ENCODE data around the gene NPAS3.

Gene NPAS3

DNA sequence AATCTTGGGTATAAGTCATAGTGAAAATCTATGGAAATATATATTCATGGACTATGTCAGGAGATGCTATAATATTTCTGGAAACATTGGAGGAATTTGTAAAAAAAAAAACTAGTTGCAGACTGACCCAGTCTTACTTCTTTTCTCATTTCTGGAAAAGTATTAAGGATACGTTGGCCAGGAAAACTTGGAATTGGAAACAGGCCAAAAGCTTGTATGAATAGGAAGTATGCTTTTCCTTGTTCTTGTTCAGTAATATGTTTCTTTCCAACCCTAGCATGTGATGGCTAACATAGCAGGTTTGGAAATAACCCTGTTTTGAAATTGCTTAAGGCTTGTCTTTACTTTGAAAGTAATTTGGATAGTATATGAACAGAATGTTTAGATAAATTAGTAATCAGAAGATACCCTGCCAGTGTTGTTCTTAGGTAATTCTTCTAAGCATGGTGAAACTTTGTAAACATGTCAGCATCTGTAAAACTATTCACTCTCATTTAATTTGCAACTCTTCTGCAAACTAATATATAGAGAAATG is 316.2 kb downstream of the NPAS3 start:
- DNase-seq (ENCODE audit: low read depth in 2 of 2), result no peak

DNA sequence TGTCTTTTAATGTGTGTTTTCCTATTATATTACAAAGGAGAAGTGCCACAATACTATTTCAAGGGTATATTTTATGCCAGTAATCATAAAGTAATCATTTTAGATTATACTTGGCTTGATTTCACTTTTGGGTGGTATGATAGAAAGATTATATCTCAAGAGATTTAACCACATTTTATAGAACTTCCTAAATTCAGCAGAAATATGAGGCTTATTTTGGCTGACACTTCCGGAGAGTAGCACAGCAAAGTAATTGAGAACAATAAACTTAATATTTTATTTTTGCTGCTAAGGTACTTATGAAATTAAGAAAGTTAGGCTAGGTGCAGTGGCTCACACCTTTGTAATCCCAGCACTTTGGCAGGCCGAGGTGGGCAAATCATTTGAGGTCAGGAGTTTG is 319.1 kb downstream of the NPAS3 start:
- DNase-seq (ENCODE audit: low read depth in 2 of 2), result no peak

DNA sequence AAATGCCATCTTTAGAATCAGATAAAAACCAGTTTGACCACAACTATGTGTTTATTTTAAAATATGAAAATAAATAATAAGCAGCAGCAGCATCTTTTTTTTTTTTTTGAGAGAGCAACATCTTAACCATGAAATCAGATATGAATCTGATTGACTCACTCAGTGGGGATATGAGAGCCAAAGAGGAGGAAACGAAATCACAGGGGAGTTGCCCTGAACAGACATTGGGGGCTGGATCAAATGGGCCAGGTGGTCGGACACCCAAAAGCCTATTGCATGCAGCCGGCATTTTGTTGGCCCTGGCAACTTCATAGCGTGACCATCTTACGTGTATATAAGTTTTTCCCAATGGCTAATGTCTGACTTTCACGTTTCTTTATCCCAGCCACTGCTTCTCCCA is 321.1 kb downstream of the NPAS3 start:
- DNase-seq (ENCODE audit: low read depth in 2 of 2), result no peak

- DNase-seq (ENCODE audit: low read depth in 2 of 2), result no peak
Measured at GRCh38 chr14:33271216-33271615, 332.5 kb downstream of the NPAS3 start.

DNA sequence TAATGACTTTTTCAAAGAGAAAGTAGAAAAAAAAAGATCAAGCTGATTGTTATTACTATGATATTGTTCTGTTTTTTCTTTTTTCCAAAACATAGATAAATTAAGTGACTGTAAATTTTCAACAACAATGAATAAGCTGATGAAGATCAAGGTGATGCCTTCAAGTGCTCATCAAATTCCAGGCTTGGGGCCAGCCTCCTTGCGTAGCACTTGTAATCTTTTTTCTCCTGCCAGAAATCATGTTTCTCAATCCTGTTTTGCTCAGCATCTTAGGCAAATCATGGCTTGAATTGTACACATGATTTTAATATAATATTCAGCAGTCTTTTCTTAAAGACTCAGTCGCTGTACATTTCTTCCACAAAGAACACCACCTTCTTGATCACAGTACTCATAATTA is 333.2 kb downstream of the NPAS3 start:
- no peak for DNase-seq (ENCODE audit: low read depth in 2 of 2)

GRCh38 chr14:33273978-33274377 is 335.3 kb downstream of the NPAS3 start:
- no peak for DNase-seq (ENCODE audit: low read depth in 2 of 2)

- no peak for DNase-seq (ENCODE audit: low read depth in 2 of 2)
Measured at GRCh38 chr14:33275879-33276278, 337.2 kb downstream of the NPAS3 start.

GRCh38 chr14:33279865-33280264 is 341.2 kb downstream of the NPAS3 start:
- DNase-seq (ENCODE audit: low read depth in 2 of 2), result no peak

- no peak for DNase-seq (ENCODE audit: low read depth in 2 of 2)
Measured at GRCh38 chr14:33280646-33281045, 342.0 kb downstream of the NPAS3 start.

GRCh38 chr14:33282331-33283230 is 343.9 kb downstream of the NPAS3 start:
- DNase-seq (ENCODE audit: low read depth in 2 of 2), result no peak

- no peak for DNase-seq (ENCODE audit: low read depth in 2 of 2)
Measured at GRCh38 chr14:33285902-33286700, 347.4 kb downstream of the NPAS3 start.

DNA sequence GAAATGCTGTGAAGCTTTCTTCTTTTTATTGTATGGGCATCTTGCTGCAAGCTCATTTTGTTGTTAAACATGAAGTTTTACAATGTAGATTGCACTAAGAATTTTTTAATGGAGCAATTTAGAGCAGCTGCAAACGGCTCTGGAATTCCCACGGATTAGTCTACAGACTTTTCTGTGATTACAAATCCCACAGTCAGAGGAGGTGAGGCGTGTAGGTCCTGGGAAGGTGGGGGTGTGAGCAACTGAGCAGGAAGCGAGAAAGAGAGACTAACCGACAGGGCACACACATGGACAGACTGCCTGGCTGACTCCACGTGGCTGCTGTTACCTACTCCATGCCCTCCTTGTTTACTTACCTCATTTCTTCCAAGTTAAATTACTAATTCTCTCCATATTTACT is 348.5 kb downstream of the NPAS3 start:
- DNase-seq (ENCODE audit: low read depth in 2 of 2), result no peak

DNA sequence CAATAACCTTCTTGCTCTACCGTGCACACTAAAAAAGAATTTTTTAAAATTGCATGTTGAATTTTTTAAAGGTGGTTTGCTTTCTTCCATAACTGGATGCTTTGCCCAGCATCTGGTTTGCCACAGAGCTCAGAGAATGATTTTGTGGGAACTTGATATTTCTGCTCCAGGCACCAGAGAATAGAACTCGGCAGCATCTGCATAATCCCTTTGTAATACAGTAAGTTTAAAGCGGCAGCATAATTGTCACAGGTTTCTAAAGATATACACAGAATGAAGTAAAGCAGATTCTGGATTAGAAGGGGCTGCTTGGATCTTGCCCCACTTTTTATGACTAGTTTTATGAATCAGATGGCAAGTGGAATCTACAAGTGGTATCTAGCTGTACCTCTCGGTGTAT is 352.0 kb downstream of the NPAS3 start:
- DNase-seq (ENCODE audit: low read depth in 2 of 2), result no peak

DNA sequence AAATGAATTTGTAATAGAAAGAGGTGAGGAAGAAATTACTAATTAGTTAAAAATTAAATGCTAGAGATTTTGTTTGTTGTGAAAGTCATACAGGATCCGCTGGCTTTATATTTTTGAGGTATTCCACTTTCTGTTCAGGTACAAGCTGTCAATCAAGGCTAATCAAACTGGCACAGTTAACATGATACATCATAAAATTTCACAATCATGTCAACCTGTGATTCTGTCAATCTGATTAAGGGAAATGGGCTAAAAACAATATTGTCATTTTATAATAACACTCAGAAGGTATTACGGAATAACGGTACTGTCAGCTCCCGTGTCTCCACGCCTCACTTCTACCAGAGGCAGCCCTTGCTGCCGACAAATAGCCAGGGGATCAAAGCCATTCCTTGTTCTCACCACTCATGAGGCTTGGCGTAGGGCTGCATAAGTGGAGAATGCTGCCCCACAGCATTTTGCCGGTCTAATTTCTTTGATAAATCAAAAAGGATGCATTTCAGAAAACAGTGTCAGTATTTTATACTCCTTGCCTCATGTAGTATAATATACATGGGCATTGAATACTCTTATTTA is 352.9 kb downstream of the NPAS3 start:
- no peak for DNase-seq (ENCODE audit: low read depth in 2 of 2)

GRCh38 chr14:33294419-33294818 is 355.7 kb downstream of the NPAS3 start:
- no peak for DNase-seq (ENCODE audit: low read depth in 2 of 2)

DNA sequence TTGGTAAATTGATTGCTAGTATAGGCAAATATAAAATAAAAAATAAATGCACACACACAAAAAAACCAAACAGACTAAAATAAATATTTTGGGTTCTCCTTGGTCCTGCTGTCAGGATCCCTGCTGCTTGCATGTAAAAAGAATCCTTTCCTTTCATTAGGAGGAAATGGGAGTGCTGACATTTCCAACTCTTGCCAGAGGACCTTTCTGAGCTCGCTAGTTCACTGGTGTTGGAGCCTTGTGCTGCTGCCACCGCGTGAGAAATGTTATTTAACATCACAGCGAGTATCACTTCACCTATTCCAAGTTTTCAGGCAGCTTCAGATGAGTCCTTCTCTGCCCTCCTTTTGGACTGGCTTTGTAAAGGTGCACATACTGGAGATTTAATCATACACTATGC is 358.9 kb downstream of the NPAS3 start:
- DNase-seq (ENCODE audit: low read depth in 2 of 2), result no peak

GRCh38 chr14:33307691-33308251 is 369.1 kb downstream of the NPAS3 start:
- DNase-seq (ENCODE audit: low read depth in 2 of 2), result no peak

- no peak for DNase-seq (ENCODE audit: low read depth in 2 of 2)
Measured at GRCh38 chr14:33309106-33309505, 370.4 kb downstream of the NPAS3 start.

- DNase-seq (ENCODE audit: low read depth in 2 of 2), result no peak
Measured at GRCh38 chr14:33315217-33315616, 376.5 kb downstream of the NPAS3 start.

DNA sequence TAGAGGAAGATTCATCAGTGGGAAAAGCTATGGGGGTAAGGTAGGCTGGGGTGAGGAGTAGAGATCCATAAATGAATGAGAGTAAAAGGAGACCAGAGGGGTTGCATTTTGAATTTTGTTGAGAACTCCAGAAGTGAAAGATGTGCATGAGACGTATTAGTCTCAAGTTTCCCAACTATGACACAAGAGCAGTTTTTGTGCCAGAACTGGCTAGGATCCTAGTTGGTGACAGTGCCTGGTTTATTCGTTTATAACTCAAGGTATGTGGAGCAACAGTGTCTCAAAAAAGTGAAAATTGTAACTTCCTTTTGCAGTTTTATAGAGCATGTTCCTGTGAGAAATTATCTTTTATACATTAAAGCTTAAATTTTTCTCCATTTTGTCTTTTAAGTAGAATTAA is 377.0 kb downstream of the NPAS3 start:
- no peak for DNase-seq (ENCODE audit: low read depth in 2 of 2)

DNA sequence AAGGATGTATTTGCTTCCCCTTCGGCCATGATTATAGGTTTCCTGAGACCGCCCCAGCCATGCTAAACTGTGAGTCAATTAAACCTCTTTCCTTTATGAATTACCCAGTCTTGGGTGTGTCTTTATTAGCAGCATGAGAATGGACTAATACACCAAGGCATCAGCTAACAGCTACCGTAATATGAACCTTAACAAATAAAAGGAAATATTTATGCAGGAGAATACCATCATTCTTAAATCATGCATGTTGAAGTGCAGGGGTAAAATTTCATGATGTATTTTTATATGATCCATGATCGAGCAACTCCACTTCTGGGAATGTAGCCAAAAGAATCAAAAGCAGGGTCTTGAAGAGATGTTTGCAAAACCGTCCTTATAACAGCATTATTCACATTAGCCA is 379.0 kb downstream of the NPAS3 start:
- no peak for DNase-seq (ENCODE audit: low read depth in 2 of 2)

- DNase-seq (ENCODE audit: low read depth in 2 of 2), result no peak
Measured at GRCh38 chr14:33323979-33324378, 385.3 kb downstream of the NPAS3 start.

Measured in stimulated activated CD4-positive, alpha-beta T cell treated with anti-CD3 and anti-CD28 coated beads, Interleukin-4, amount 100 ng/mL, for 48 hours (primary cell).